HG03045 (cell line): ENCODE data around the gene AKT1S1.

ENCODE experiments used
- ATAC-seq: cut with Tn5 transposase; IDR thresholded peaks from one replicate; pipeline ENCODE4 v1.9.1; 2021; ENCODE audit warnings: mild to moderate bottlenecking, moderate library complexity; ENCODE audit not compliant: unreplicated experiment

AKT1S1 gene

GRCh38 chr19:49908480-49909420, 31.6 kb upstream of the AKT1S1 start:
- ATAC-seq = no peak

- ATAC-seq = no peak
Measured at GRCh38 chr19:49907745-49908446, 30.7 kb upstream of the AKT1S1 start.

GRCh38 chr19:49906879-49907564, 29.9 kb upstream of the AKT1S1 start:
- ATAC-seq = no peak

- ATAC-seq = no peak
Measured at GRCh38 chr19:49904136-49904535, 27.0 kb upstream of the AKT1S1 start.

GRCh38 chr19:49896863-49897621, 19.9 kb upstream of the AKT1S1 start, which contains the start of gene IL4I1:
Gene IL4I1 (minus strand): TSS chr19:49896887. CDS start chr19:49896160, 727 bp downstream.
- ATAC-seq = no peak

GRCh38 chr19:49895566-49896297, 18.6 kb upstream of the AKT1S1 start:
- no peak for ATAC-seq

GRCh38 chr19:49894879-49895565, 17.9 kb upstream of the AKT1S1 start:
- ATAC-seq = no peak

GRCh38 chr19:49894011-49894664, 17.0 kb upstream of the AKT1S1 start:
- no peak for ATAC-seq

GRCh38 chr19:49892716-49893115, 15.6 kb upstream of the AKT1S1 start:
- no peak for ATAC-seq

- ATAC-seq = no peak
Measured at GRCh38 chr19:49891393-49891792, 14.2 kb upstream of the AKT1S1 start.

GRCh38 chr19:49890349-49891311, 13.5 kb upstream of the AKT1S1 start:
- no peak for ATAC-seq

- no peak for ATAC-seq
Measured at GRCh38 chr19:49889687-49890348, 12.7 kb upstream of the AKT1S1 start.

GRCh38 chr19:49889038-49889686, 12.0 kb upstream of the AKT1S1 start:
- no peak for ATAC-seq

GRCh38 chr19:49888510-49888824, 11.3 kb upstream of the AKT1S1 start:
- no peak for ATAC-seq

- no peak for ATAC-seq
Measured at GRCh38 chr19:49887665-49888509, 10.7 kb upstream of the AKT1S1 start.
